ENCODE results near the gene SLC44A3.

GRCh38 chr1:94806441-94806871 lies 13.7 kb upstream of the SLC44A3 start:
- TF ChIP-seq EZH2 (IDR thresholded peaks at IDR 0.05) (no peak), POLR2AphosphoS5 (IDR thresholded peaks at IDR 0.05; ENCODE audit: borderline replicate concordance, low read depth, low read length) (no peak)

All from SK-N-MC (cell line).